Ishikawa (cell line): ENCODE results near the gene RYR3.

Source experiments
- CEBPB ChIP-seq: IDR thresholded peaks from 2 replicates; pipeline ENCODE4 v1.6.1; 2012
- EGR1 ChIP-seq: IDR thresholded peaks from 2 replicates; pipeline ENCODE4 v1.6.1; 2012
- EP300 ChIP-seq: IDR thresholded peaks from 2 replicates; pipeline ENCODE4 v1.6.1; 2012; ENCODE audit warnings: borderline replicate concordance
- MAX ChIP-seq: IDR thresholded peaks from 2 replicates; pipeline ENCODE4 v1.6.1; 2012
- RAD21 ChIP-seq: IDR thresholded peaks from 2 replicates; pipeline ENCODE4 v1.6.1; 2012; ENCODE audit warnings: low read depth
- REST ChIP-seq: IDR thresholded peaks from 2 replicates; pipeline ENCODE4 v1.6.1; 2012; ENCODE audit warnings: low read depth, mild to moderate bottlenecking
- TAF1 ChIP-seq: IDR thresholded peaks from 2 replicates; pipeline ENCODE4 v1.6.1; 2012; ENCODE audit warnings: low read depth, mild to moderate bottlenecking
- TCF12 ChIP-seq: IDR thresholded peaks from 2 replicates; pipeline ENCODE4 v1.6.1; 2012; ENCODE audit warnings: low read depth
- TEAD4 ChIP-seq: IDR thresholded peaks from 2 replicates; pipeline ENCODE4 v1.6.1; 2012
- YY1 ChIP-seq: IDR thresholded peaks from 2 replicates; pipeline ENCODE4 v1.6.1; 2012; ENCODE audit warnings: low read depth
- ZBTB7A ChIP-seq: IDR thresholded peaks from 2 replicates; pipeline ENCODE4 v1.6.1; 2012; ENCODE audit warnings: low read depth

GRCh38 chr15:33284336-33284735, 26.4 kb upstream of the RYR3 start:
- TF ChIP-seq MAX: no peak
- TF ChIP-seq REST: no peak
- no peak for TF ChIP-seq EP300
- no peak for TF ChIP-seq YY1
- TF ChIP-seq CEBPB: no peak
- TF ChIP-seq RAD21: no peak
- no peak for TF ChIP-seq TAF1
- no peak for TF ChIP-seq EGR1
- TF ChIP-seq ZBTB7A: no peak
- TF ChIP-seq TCF12: no peak
- TF ChIP-seq TEAD4: no peak
